ENCODE results near the gene PLCH1. TPM values are rescaled to one million over a fixed set of nuclear protein-coding genes. Genes with fewer than 3 reads are reported as not detected.

The PLCH1 gene
- total and polyA plus RNA-seq, 2 of the 13 experiments (the other 11 are each of a cell fraction or from before 2014, with no cell fraction given) = 2.0 to 3.0 TPM

GRCh38 chr3:155382396-155383042 lies 362.4 kb downstream of the PLCH1 start (continued):
- TF ChIP-seq, protein P1, sequence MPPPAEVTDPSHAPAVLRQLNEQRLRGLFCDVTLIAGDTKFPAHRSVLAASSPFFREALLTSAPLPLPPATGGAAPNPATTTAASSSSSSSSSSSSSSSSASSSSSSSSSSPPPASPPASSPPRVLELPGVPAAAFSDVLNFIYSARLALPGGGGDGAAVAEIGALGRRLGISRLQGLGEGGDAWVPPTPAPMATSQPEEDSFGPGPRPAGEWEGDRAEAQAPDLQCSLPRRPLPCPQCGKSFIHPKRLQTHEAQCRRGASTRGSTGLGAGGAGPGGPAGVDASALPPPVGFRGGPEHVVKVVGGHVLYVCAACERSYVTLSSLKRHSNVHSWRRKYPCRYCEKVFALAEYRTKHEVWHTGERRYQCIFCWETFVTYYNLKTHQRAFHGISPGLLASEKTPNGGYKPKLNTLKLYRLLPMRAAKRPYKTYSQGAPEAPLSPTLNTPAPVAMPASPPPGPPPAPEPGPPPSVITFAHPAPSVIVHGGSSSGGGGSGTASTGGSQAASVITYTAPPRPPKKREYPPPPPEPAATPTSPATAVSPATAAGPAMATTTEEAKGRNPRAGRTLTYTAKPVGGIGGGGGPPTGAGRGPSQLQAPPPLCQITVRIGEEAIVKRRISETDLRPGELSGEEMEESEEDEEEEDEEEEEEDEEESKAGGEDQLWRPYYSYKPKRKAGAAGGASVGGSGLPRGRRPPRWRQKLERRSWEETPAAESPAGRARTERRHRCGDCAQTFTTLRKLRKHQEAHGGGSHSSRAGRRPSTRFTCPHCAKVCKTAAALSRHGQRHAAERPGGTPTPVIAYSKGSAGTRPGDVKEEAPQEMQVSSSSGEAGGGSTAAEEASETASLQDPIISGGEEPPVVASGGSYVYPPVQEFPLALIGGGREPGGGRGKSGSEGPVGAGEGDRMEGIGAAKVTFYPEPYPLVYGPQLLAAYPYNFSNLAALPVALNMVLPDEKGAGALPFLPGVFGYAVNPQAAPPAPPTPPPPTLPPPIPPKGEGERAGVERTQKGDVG (CRISPR knock-in tag; IDR thresholded peaks at IDR 0.05; ENCODE audit: borderline replicate concordance) = no peak
- TF ChIP-seq ZNF335 (CRISPR knock-in tag; IDR thresholded peaks at IDR 0.05) (no peak), IRF2 (CRISPR knock-in tag; IDR thresholded peaks at IDR 0.05) (0 out of 2 replicates have a peak, but pooled peaks have one; percentile 30), ZNF589 (CRISPR knock-in tag; conservative IDR thresholded peaks at IDR 0.05) (no peak), ZNF788 (CRISPR knock-in tag; IDR thresholded peaks at IDR 0.05; ENCODE audit: borderline replicate concordance) (no peak), HOXD1 (CRISPR knock-in tag; IDR thresholded peaks at IDR 0.05) (no peak), SALL1 (CRISPR knock-in tag; IDR thresholded peaks at IDR 0.05) (peak; percentile 64), ZNF292 (CRISPR knock-in tag; IDR thresholded peaks at IDR 0.05; ENCODE audit: borderline replicate concordance, low read depth) (no peak), FOXK1 (CRISPR knock-in tag; IDR thresholded peaks at IDR 0.05; ENCODE audit: borderline replicate concordance, low read depth) (peak; percentile 56; the same call in 1 of the 2 replicates), ATF7 (IDR thresholded peaks at IDR 0.05) (no peak), ATF7 (CRISPR knock-in tag; IDR thresholded peaks at IDR 0.05) (no peak), KDM2A (CRISPR knock-in tag; IDR thresholded peaks at IDR 0.05; ENCODE audit: borderline replicate concordance, low read depth) (peak; percentile 70), NCOR1 (IDR thresholded peaks at IDR 0.05; ENCODE audit: borderline replicate concordance, low read length) (no peak), ZNF7 (CRISPR knock-in tag; IDR thresholded peaks at IDR 0.05) (no peak), ZNF724P (CRISPR knock-in tag; IDR thresholded peaks at IDR 0.05; ENCODE audit: borderline replicate concordance) (no peak), PAWR (CRISPR knock-in tag; IDR thresholded peaks at IDR 0.05; ENCODE audit: borderline replicate concordance) (no peak), JDP2 (CRISPR knock-in tag; IDR thresholded peaks at IDR 0.05; ENCODE audit: borderline replicate concordance) (no peak), NCOA1 (CRISPR knock-in tag; IDR thresholded peaks at IDR 0.05) (no peak), ZBED4 (CRISPR knock-in tag; IDR thresholded peaks at IDR 0.05; ENCODE audit: borderline replicate concordance) (no peak)
- TF ChIP-seq, protein P2, sequence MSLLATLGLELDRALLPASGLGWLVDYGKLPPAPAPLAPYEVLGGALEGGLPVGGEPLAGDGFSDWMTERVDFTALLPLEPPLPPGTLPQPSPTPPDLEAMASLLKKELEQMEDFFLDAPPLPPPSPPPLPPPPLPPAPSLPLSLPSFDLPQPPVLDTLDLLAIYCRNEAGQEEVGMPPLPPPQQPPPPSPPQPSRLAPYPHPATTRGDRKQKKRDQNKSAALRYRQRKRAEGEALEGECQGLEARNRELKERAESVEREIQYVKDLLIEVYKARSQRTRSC (CRISPR knock-in tag; IDR thresholded peaks at IDR 0.05; ENCODE audit: low read depth) = no peak

All from HepG2 (cell line).